ENCODE measurements around the gene RSPRY1. TPM values are rescaled to one million over a fixed set of nuclear protein-coding genes. Genes with fewer than 3 reads are reported as not detected.
A peak's percentile ranks its signal among the peaks of the same experiment; 100 is the strongest.

The RSPRY1 gene
- total RNA-seq, result 10 to 100 TPM; 36.4 to 43.6 TPM

DNA sequence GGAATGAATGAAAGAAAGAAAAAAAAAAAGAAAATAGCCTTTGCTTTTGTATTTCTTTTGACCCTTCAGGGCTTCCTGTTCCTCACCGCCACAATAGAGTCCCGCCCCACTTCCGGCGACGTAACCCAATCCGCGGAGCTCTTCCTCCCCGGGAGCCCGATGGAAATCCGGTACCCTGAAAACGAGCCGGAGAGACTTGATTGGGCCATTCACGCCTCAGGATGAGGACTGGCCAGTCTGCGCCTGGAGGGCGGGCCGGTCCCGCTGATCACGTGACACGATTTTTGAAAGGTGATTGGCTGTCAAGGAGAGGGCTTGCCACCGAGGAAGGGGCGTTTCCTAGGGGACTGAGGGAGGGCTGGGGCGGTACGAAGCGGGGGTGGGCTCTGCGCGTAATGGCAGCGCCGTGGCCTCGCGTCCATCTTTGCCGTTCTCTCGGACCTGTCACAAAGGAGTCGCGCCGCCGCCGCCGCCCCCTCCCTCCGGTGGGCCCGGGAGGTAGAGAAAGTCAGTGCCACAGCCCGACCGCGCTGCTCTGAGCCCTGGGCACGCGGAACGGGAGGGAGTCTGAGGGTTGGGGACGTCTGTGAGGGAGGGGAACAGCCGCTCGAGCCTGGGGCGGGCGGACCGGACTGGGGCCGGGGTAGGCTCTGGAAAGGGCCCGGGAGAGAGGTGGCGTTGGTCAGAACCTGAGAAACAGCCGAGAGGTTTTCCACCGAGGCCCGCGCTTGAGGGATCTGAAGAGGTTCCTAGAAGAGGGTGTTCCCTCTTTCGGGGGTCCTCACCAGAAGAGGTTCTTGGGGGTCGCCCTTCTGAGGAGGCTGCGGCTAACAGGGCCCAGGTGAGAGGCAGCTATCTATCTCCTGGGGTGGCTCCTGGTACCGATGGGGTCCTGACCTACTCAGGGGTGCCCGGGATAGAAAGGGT, at the start of gene RSPRY1, which contains the start of gene PSME3IP1:
TSS of gene RSPRY1 (plus strand) at position 385 of the 927 bp plus-strand sequence. CDS start 18,330 bp downstream, outside the sequence.
TSS of gene PSME3IP1 (minus strand) at position 95 of the 927 bp plus-strand sequence. CDS start 12,185 bp downstream, outside the sequence.
- ATAC-seq, result peak; percentile 96 to 98
- peak within 1 kb of the TSS; percentile 99 for H3K4me3 Mint-ChIP-seq
- no peaks in the 10 kb centered on the region for H3K9me3 Mint-ChIP-seq
- H3K27me3 Mint-ChIP-seq, result no peaks in the 10 kb centered on the region
- peaks cover 35 to 36% of the 10 kb centered on the region in 2 donors for H3K4me1 Mint-ChIP-seq (ENCODE audit: low read depth in 2 of 2)
- DNase-seq (ENCODE audit: low spot score), result peak; percentile 99
- H3K27ac Mint-ChIP-seq, result peak within 1 kb of the TSS; percentile 90 to 98
- no peaks in the 10 kb centered on the region for H3K36me3 Mint-ChIP-seq

DNA sequence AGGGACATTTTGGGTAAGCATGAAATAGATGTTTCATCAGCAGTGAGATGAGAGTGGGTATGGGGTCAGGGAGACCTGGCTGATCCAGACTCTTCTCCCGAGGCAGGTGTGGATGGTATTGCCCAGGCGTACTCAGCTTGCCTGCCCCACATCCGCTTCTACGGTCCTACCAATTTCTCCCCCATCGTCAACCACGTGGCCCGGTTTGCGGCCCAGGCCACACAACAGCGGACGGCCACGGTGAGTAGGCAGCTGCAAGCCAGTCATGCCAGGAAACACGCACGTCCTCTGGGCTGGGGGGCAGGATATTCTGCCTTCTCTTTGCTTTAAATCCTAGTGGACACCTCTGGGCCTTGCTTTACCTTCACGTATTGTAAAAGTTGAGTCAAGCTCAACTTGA, 49.1 kb upstream of the RSPRY1 start:
- ATAC-seq (no peak), DNase-seq (ENCODE audit: low spot score) (no peak)
- H3K4me1 Mint-ChIP-seq (ENCODE audit: low read depth in 2 of 2), result peaks cover 11 to 39% of the 10 kb centered on the region in 2 donors
- H3K4me3 Mint-ChIP-seq, result no peak overlapping the region
- no peaks in the 10 kb centered on the region for H3K27me3 Mint-ChIP-seq
- no peak overlapping the region for H3K27ac Mint-ChIP-seq
- no peaks in the 10 kb centered on the region for H3K9me3 Mint-ChIP-seq
- no peaks in the 10 kb centered on the region for H3K36me3 Mint-ChIP-seq

DNA sequence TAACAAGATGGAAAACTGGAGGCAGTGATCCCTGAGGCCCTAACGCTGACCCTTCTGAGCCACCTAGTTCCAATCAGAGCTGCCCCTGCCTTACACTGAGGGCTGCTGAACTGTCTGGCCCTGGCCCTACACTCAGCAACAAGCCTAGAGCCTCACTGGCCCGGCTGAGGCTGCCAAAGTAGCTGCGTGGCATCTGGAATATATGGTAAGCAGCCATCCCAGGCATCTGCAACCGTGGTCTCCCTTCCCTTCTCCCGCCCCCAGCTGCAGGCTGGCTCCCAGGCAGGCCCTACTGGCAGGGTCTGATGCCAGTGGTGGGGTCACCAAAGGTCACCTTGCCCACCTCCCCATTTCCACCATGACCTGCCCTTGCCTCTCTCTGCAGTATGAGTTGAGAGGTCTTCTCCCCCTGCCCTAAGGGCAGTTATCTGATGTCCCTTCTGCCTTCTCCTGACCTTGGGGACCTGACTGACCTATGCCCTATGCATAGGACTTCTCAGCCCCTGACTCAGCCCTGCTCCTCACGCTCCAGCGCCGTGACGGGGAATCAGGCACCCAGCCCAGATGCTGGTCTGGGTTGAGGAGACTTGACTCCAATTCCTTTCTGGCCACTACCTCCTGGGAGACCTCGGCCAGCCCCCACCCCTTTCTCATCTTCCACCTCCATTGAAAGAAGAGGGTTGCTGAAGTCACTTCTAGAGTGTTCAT, 48.4 kb upstream of the RSPRY1 start:
- no peak for ATAC-seq
- Mint-ChIP-seq H3K27me3 (no peaks in the 10 kb centered on the region), H3K27ac (no peak overlapping the region), H3K4me1 (ENCODE audit: low read depth in 2 of 2) (peaks cover 13 to 42% of the 10 kb centered on the region in 2 donors), H3K4me3 (no peak overlapping the region), H3K9me3 (no peaks in the 10 kb centered on the region), H3K36me3 (no peaks in the 10 kb centered on the region)
- no peak for DNase-seq (ENCODE audit: low spot score)

DNA sequence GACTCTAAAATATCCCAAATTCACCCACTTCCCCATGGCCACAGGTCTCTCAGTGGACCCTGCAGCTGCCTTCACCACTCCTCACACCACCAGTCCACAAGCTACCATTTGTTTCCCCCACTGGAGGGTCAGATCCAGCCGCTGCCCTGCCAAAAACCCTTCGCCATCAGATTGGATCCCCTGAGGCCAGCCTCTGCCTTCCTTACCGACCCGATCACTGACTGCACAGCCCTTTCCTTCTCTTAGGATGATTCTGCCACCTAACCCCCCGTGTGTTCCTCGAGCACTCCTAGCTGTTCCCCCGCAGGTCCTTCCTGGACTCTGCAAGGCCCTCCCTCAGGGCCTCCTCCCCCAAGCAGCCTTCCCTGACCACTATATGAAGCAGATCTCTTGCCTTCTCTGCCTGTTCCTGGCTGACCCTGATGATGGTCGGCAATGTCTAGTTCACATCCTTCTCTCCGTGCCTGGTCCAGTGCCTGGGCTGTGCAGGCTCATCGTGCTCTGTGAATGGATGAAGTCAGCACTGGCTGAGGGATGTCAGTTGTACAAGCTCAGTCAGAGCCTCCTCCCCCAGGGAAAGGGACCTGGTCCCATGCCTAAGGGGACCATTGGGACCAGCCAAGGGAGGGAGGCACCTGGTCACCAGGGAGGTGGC, 47.7 kb upstream of the RSPRY1 start:
- H3K27ac Mint-ChIP-seq, result peak overlapping the region in 1 of 2 donors; percentile 50
- ATAC-seq, result no peak
- H3K4me3 Mint-ChIP-seq, result no peak overlapping the region
- H3K4me1 Mint-ChIP-seq (ENCODE audit: low read depth in 2 of 2), result peaks cover 13 to 42% of the 10 kb centered on the region in 2 donors
- no peaks in the 10 kb centered on the region for H3K9me3 Mint-ChIP-seq
- H3K27me3 Mint-ChIP-seq, result no peaks in the 10 kb centered on the region
- DNase-seq (ENCODE audit: low spot score), result no peak
- no peaks in the 10 kb centered on the region for H3K36me3 Mint-ChIP-seq

DNA sequence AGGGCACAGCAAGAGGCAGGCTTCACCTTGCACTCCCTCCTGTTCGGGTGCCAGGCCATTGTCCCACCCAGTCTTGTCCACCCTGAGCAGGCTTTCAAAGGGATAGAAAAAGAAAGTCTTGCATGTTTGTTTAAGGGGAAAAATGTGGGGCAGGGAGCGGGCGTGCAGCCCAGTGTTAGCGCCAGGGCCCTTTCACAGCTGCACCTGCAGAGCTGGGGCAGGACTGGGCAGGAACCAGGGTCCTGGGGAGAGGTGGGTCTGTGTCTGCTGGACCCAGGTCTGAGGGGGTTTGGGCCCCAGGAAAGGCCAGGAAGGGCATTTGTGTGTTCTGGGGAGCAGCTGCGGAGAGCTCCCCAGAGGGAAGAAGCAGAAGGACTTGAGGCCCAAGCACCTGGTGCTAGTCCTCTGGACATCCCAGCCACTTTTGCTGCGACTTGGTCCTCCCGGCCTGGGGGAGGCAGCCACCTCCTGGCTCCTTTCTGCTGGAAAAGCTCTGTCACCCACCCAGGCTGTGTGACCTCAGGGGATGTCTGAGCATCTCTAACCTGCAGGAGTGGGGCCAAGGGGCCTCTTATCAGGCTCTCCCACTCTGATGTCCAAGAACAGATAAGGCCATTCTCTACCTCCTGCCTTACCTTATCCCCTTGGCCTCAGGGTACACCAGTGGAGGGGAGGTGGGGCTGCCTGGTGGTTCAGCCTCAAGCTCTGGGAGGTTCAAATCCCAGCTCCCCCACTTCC, 45.0 kb upstream of the RSPRY1 start:
- ATAC-seq (no peak), DNase-seq (ENCODE audit: low spot score) (no peak)
- H3K4me3 Mint-ChIP-seq, result no peak overlapping the region
- no peaks in the 10 kb centered on the region for H3K36me3 Mint-ChIP-seq
- H3K9me3 Mint-ChIP-seq, result no peaks in the 10 kb centered on the region
- H3K27me3 Mint-ChIP-seq, result no peaks in the 10 kb centered on the region
- H3K4me1 Mint-ChIP-seq (ENCODE audit: low read depth in 2 of 2), result peaks cover 4 to 24% of the 10 kb centered on the region in 2 donors
- no peak overlapping the region for H3K27ac Mint-ChIP-seq

DNA sequence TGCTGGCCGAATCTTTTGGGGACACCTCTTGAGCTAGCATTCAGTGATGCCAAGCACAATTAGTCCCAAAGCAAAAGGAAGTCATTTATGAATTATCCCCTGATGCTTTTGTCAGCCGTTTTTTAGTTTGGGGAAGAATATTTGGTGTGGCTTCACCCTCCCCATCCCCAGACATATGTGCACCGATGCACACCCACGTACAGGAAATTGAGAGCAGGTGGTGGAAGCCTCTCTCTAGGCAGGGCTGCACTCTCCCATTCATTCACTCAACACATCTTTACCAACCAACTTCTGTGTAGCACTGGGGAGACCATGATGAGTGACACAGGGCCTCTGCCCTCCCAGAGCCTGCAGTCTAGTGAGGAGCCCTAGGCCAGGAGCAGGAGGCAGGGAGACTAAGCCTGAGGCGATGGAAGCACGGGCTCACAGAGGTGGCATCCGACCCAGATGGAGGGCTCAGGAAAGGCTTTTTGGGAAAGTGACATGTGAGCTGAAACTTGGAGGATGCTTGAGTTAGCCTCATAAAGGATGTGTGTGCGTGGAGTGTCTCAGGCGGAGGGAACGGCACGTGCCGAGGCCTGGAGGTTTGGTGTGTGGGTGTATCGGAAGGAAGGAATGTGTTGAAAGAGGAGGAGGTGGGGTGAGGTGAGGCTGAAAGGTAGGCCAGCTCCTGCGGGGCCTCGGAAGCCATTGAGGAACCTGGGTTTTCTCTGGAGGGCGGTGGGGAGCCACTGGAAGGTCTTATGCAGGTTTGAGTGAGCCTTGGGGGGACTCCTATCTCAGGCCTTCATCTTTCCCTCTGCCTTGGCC, 44.1 kb upstream of the RSPRY1 start:
- Mint-ChIP-seq H3K27ac (no peak overlapping the region), H3K4me1 (ENCODE audit: low read depth in 2 of 2) (peaks cover 4 to 23% of the 10 kb centered on the region in 2 donors), H3K9me3 (no peaks in the 10 kb centered on the region), H3K27me3 (no peaks in the 10 kb centered on the region), H3K36me3 (no peaks in the 10 kb centered on the region), H3K4me3 (no peak overlapping the region)
- DNase-seq (ENCODE audit: low spot score) (no peak), ATAC-seq (no peak)

DNA sequence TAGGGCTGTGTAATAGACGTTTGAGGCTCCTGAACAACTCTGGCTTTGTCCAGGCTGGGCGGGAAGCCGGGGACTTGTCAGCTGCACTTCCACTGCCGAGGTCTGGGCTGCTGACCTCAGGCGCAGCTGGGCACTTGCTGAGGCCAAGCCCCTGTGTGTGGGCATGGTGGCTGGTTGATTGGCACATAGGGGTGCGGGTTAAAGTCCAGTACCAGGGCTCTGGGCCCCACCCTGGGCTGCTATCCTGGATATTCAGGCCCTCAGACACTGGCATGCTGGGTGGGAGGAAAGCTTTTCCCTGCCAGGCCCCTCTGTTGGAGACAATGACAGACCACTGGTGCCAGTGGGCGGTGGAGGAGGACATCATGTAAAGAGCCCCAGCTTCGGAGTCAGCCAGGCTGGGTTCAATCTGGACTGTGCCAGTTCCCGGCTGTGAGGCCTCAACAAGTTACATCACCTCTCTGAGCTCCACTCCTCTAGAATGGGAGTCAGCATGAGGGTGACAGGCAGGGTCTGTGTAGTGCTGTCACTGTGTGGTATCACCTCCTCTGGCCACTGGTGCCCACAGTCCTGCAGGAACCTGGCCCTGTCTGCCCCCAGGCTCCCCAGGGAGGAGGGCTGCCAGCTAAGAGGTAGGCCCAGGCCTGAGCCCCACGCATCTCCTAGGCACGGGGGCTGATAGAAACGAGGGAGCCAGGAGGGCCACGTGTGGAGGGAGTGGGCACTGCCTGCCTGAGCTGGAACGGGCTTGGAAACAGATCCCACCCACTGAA, 42.8 kb upstream of the RSPRY1 start:
- DNase-seq (ENCODE audit: low spot score), result no peak

DNA sequence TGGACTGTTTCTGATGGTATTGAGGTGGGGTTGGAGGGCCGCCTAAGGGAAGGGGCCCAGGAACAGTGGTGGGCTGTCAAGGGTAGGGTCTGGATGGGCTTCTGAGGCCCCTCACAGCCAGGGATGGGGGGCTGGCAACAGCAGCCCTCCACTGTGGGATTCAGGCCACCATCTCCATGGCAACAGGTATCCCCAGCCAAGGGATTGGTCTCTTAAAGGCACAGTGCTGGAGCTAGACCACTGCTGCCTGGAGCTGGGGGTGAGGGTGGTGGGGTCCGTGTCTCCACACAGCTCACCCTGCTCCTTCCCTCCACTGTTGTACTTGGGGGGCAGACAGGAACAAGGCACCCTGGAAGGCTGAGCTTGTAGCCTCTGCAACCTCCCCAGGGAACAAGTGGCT, 42.1 kb upstream of the RSPRY1 start:
- Mint-ChIP-seq H3K27me3 (no peaks in the 10 kb centered on the region), H3K36me3 (no peaks in the 10 kb centered on the region), H3K9me3 (no peaks in the 10 kb centered on the region), H3K27ac (no peak overlapping the region), H3K4me3 (no peak overlapping the region), H3K4me1 (ENCODE audit: low read depth in 2 of 2) (peaks cover 9 to 17% of the 10 kb centered on the region in 2 donors)
- no peak for ATAC-seq
- DNase-seq (ENCODE audit: low spot score), result no peak

More for the DNA sequence above, 42.8 kb upstream of the RSPRY1 start:
- Mint-ChIP-seq H3K36me3 (no peaks in the 10 kb centered on the region), H3K27ac (no peak overlapping the region), H3K4me3 (no peak overlapping the region), H3K9me3 (no peaks in the 10 kb centered on the region), H3K27me3 (no peaks in the 10 kb centered on the region), H3K4me1 (ENCODE audit: low read depth in 2 of 2) (peaks cover 9 to 22% of the 10 kb centered on the region in 2 donors)
- no peak for ATAC-seq

DNA sequence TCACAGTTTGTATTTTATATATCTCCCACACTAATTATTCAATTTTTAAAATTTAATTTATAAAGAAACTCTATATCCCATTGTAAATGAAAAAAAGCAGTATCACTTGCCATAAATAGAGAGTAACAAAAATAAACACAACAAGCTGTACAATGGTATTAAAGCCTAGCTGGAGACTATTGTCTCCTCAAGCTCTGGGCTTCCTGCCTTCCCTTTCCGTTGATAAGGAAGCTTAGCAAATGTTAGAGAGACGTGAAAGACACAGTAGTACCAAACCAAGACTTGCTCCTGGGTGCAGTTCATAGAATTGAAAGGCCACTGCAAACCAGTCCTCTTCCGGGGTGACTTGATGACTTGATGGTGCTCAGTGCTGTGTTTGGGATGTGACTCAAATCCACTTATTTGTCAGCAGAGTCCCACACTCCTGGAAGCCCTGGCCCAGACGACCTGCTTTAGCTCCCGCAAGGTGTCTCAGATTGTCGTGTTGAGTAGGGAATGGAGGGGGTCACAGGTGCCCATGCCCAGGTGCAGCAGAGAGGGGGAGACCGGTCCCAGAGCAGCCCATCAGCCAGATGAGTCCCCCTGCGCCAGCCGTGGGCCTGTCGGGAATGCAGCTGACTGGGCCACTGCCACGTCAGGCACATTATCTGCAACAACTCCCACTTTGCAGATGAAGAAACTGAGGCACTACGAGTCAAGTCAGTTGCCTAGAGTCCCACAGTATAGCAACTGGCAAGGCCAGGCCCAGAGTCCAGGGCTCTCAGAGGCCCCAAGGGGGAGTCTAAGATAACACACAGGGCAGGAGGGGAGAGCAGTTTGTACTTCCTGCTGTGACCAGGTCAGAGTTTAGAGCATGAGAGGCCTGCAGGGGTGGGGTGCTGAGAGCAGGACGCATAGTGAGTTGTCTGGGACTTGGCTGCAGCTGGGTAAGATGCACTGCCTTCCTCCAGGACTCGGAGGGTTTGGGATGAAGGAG, 40.8 kb upstream of the RSPRY1 start:
- peaks cover 9 to 17% of the 10 kb centered on the region in 2 donors for H3K4me1 Mint-ChIP-seq (ENCODE audit: low read depth in 2 of 2)
- no peaks in the 10 kb centered on the region for H3K36me3 Mint-ChIP-seq
- no peak for DNase-seq (ENCODE audit: low spot score)
- H3K4me3 Mint-ChIP-seq, result no peak overlapping the region
- no peak for ATAC-seq
- H3K9me3 Mint-ChIP-seq, result no peaks in the 10 kb centered on the region
- H3K27ac Mint-ChIP-seq, result no peak overlapping the region
- H3K27me3 Mint-ChIP-seq, result no peaks in the 10 kb centered on the region

DNA sequence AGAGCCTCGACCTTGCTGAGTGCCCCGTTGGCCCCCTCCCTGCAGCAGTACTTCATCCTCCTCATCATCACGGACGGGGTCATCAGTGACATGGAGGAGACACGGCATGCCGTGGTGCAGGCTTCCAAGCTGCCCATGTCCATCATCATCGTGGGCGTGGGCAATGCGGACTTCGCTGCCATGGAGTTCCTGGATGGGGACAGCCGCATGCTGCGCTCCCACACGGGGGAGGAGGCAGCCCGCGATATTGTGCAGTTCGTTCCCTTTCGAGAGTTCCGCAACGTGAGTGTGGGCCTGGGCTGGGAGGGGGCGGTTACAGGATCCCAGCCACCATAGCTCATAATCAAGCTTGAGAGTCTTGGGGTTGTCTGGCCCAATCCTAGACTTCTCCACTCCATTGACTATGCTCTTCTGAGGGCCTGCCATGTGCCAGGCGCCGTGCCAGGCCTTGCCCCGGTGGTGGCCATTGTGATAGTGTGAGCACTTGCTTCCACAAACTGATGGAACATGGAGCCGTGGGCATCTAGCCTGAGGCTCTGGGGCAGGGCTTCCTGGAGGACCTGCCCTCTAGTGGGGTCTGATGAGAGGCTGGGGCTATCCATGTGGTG, 40.0 kb upstream of the RSPRY1 start:
- Mint-ChIP-seq H3K36me3 (no peaks in the 10 kb centered on the region), H3K27me3 (no peaks in the 10 kb centered on the region), H3K4me1 (ENCODE audit: low read depth in 2 of 2) (peaks cover 9 to 15% of the 10 kb centered on the region in 2 donors), H3K9me3 (no peaks in the 10 kb centered on the region), H3K27ac (no peak overlapping the region), H3K4me3 (no peak overlapping the region)
- DNase-seq (ENCODE audit: low spot score), result no peak
- no peak for ATAC-seq

DNA sequence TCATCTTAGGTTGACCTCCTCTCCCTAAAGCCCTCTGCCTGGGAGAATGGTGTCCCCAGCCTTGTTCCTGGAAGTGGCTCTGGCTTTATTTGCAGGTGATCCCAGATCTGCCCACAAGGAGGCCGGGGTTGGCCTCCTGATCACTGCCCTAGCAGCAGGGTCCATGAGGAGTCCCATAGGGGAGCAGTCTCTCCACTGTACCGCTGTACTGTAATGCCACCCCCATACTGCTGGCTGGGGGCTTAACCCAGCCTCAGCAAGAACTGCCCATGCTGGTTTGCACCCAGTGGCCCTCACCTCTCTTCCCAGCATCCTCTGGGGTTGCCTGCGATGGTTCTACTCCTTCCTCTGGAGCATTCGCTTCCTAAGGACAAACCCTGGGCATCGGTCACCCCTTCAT, 39.4 kb upstream of the RSPRY1 start:
- Mint-ChIP-seq H3K9me3 (no peaks in the 10 kb centered on the region), H3K27ac (no peak overlapping the region), H3K27me3 (no peaks in the 10 kb centered on the region), H3K36me3 (no peaks in the 10 kb centered on the region), H3K4me3 (no peak overlapping the region), H3K4me1 (ENCODE audit: low read depth in 2 of 2) (peaks cover 9 to 14% of the 10 kb centered on the region in 2 donors)
- no peak for ATAC-seq
- no peak for DNase-seq (ENCODE audit: low spot score)
